ENCODE data around the gene MAGEA10.
"Not testable (repeated sequence)": the region's sequence is repeated elsewhere in the genome, so short reads cannot be mapped to it uniquely, and the experiment has no call there.

The MAGEA10 gene

DNA sequence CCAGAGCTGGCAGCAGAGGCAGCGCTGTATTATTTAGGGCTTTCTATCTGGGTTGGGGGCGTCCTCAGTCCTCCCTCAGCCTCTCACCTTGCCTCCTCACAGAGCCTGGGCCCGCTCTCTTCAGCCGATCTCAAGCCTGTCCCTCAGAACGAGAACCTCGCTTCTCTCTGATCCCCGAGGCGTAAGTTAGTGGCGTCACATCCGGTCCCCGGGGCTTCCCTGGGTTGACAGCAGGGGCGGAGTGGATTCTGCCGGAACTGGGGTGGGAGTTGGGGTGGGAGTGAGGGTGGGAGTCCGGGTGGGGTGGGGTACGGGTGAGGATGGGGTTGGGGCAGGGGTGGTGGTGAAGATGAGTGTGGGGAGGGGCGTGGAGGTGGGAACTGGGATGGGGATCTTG lies at the start of gene MAGEA10:
MAGEA10 (minus strand) TSS at position 190 of the 397 bp plus-strand sequence. CDS start 2,957 bp downstream, outside the sequence.
- Histone ChIP-seq H3K36me3 (ENCODE audit: control insufficient read depth, low read length) (no peaks in the 10 kb centered on the region), H3K4me2 (ENCODE audit: low read length) (no peak within 1 kb of the TSS), H3K9me3 (ENCODE audit: control insufficient read depth, insufficient read depth, low read length) (no peaks in the 10 kb centered on the region), H3F3A (ENCODE audit: control insufficient read depth, insufficient read depth) (no peaks in the 10 kb centered on the region), H3K9me2 (replicated peaks; ENCODE audit: control insufficient read depth, low read length) (no peaks in the 10 kb centered on the region), H3K27me3 (ENCODE audit: control insufficient read depth, low read length) (no peaks in the 10 kb centered on the region), H3K27ac (ENCODE audit: low read depth, low read length) (no peak within 1 kb of the TSS), H3K4me3 (ENCODE audit: low read length) (no peak within 1 kb of the TSS), H3K4me1 (ENCODE audit: control insufficient read depth, low read length) (no peaks in the 10 kb centered on the region), H4K20me1 (ENCODE audit: control insufficient read depth, insufficient read depth, low read depth, low read length) (no peaks in the 10 kb centered on the region), H3K79me2 (ENCODE audit: control insufficient read depth, low read length) (no peaks in the 10 kb centered on the region)
- TF ChIP-seq EZH2phosphoT487 (IDR thresholded peaks at IDR 0.05; ENCODE audit: borderline replicate concordance, low read length), result no peak
- TF ChIP-seq, protein P1, sequence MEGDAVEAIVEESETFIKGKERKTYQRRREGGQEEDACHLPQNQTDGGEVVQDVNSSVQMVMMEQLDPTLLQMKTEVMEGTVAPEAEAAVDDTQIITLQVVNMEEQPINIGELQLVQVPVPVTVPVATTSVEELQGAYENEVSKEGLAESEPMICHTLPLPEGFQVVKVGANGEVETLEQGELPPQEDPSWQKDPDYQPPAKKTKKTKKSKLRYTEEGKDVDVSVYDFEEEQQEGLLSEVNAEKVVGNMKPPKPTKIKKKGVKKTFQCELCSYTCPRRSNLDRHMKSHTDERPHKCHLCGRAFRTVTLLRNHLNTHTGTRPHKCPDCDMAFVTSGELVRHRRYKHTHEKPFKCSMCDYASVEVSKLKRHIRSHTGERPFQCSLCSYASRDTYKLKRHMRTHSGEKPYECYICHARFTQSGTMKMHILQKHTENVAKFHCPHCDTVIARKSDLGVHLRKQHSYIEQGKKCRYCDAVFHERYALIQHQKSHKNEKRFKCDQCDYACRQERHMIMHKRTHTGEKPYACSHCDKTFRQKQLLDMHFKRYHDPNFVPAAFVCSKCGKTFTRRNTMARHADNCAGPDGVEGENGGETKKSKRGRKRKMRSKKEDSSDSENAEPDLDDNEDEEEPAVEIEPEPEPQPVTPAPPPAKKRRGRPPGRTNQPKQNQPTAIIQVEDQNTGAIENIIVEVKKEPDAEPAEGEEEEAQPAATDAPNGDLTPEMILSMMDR (IDR thresholded peaks at IDR 0.05; ENCODE audit: low read depth, low read length, poor library complexity, severe bottlenecking), result no peak

DNA sequence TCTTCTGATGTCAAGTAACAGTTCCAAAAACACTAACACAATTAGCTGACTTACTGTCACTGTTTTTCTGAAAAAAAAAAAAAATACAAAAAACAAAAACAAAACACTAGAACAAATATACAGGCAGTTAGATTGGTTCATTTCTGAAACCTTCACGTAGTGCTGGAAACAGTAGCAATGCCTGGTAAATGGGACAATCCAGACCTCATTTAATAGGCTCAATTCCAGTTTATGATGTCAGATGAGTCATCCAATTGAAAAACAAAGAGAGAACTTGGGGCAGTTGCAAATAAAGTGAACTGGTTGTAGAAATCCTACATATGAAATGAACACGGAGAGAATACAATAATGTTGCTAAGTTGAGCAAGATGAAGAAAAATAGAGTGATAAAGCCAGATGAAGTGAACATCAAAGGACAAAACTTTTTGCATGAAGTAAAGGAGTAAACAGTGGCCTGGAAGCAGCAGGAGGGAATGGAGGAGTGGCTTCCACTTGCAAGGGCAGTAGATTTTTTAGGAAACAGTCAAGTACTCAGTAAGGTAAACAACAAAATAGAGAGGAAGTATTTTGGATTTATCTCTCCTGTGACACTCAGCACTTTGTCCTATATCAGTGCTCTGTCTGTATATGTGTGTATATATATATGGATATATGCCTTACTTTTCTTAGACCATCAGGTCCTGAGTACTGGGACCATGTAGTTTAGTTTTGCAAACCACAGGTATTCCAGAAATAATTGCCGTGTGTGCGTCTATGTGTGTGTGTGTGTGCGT lies 39.3 kb upstream of the MAGEA10 start:
- no peaks in the 10 kb centered on the region for H3K36me3 ChIP-seq (ENCODE audit: control insufficient read depth, low read length)

GRCh38 chrX:152177052-152177451 lies 38.7 kb upstream of the MAGEA10 start:
- H3K36me3 ChIP-seq (ENCODE audit: control insufficient read depth, low read length), result no peaks in the 10 kb centered on the region
- H3F3A ChIP-seq (ENCODE audit: control insufficient read depth, insufficient read depth), result no peaks in the 10 kb centered on the region
- no peak for TF ChIP-seq EZH2phosphoT487 (IDR thresholded peaks at IDR 0.05; ENCODE audit: borderline replicate concordance, low read length)
- TF ChIP-seq, protein P1 (IDR thresholded peaks at IDR 0.05; ENCODE audit: low read depth, low read length, poor library complexity, severe bottlenecking), result no peak
- no peaks in the 10 kb centered on the region for H4K20me1 ChIP-seq (ENCODE audit: control insufficient read depth, insufficient read depth, low read depth, low read length)
- no peak overlapping the region for H3K27ac ChIP-seq (ENCODE audit: low read depth, low read length)
- no peak overlapping the region for H3K4me3 ChIP-seq (ENCODE audit: low read length)
- no peaks in the 10 kb centered on the region for H3K27me3 ChIP-seq (ENCODE audit: control insufficient read depth, low read length)
- H3K4me2 ChIP-seq (ENCODE audit: low read length), result no peak overlapping the region
- H3K79me2 ChIP-seq (ENCODE audit: control insufficient read depth, low read length), result no peaks in the 10 kb centered on the region
- H3K4me1 ChIP-seq (ENCODE audit: control insufficient read depth, low read length), result no peaks in the 10 kb centered on the region
- no peaks in the 10 kb centered on the region for H3K9me3 ChIP-seq (ENCODE audit: control insufficient read depth, insufficient read depth, low read length)
- H3K9me2 ChIP-seq (replicated peaks; ENCODE audit: control insufficient read depth, low read length), result no peaks in the 10 kb centered on the region

More for the DNA sequence above, 39.3 kb upstream of the MAGEA10 start:
- H3K4me3 ChIP-seq (ENCODE audit: low read length), result no peak overlapping the region
- no peak overlapping the region for H3K4me2 ChIP-seq (ENCODE audit: low read length)
- no peak overlapping the region for H3K27ac ChIP-seq (ENCODE audit: low read depth, low read length)
- H3K9me3 ChIP-seq (ENCODE audit: control insufficient read depth, insufficient read depth, low read length), result no peaks in the 10 kb centered on the region
- H4K20me1 ChIP-seq (ENCODE audit: control insufficient read depth, insufficient read depth, low read depth, low read length), result no peaks in the 10 kb centered on the region
- H3F3A ChIP-seq (ENCODE audit: control insufficient read depth, insufficient read depth), result no peaks in the 10 kb centered on the region
- no peaks in the 10 kb centered on the region for H3K79me2 ChIP-seq (ENCODE audit: control insufficient read depth, low read length)
- H3K4me1 ChIP-seq (ENCODE audit: control insufficient read depth, low read length), result no peaks in the 10 kb centered on the region
- H3K27me3 ChIP-seq (ENCODE audit: control insufficient read depth, low read length), result no peaks in the 10 kb centered on the region
- TF ChIP-seq EZH2phosphoT487 (IDR thresholded peaks at IDR 0.05; ENCODE audit: borderline replicate concordance, low read length), result no peak
- TF ChIP-seq, protein P1 (IDR thresholded peaks at IDR 0.05; ENCODE audit: low read depth, low read length, poor library complexity, severe bottlenecking), result no peak
- no peaks in the 10 kb centered on the region for H3K9me2 ChIP-seq (replicated peaks; ENCODE audit: control insufficient read depth, low read length)

DNA sequence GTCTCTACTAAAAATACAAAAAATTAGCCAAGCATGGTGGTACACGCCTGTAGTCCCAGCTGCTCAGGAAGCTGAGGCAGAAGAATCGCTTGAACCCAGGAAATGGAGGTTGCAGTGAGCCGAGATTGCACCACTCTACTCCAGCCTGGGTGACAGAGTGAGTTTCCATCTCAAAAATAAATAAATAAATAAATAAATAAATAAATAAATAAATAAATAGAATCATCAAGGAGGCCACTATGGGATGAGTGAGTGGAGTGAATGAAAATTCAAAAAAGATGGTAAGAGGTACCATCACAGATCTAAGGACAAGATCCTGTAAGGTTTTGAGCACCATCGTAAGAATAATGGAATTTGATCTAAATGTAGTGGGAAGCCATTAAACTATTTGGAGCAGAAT lies 37.5 kb upstream of the MAGEA10 start:
- not testable (repeated sequence) for H3K4me3 ChIP-seq (ENCODE audit: low read length); H3F3A ChIP-seq (ENCODE audit: control insufficient read depth, insufficient read depth); H3K27me3 ChIP-seq (ENCODE audit: control insufficient read depth, low read length); H4K20me1 ChIP-seq (ENCODE audit: control insufficient read depth, insufficient read depth, low read depth, low read length); H3K36me3 ChIP-seq (ENCODE audit: control insufficient read depth, low read length); H3K79me2 ChIP-seq (ENCODE audit: control insufficient read depth, low read length); H3K27ac ChIP-seq (ENCODE audit: low read depth, low read length); H3K9me3 ChIP-seq (ENCODE audit: control insufficient read depth, insufficient read depth, low read length); H3K9me2 ChIP-seq (replicated peaks; ENCODE audit: control insufficient read depth, low read length); H3K4me1 ChIP-seq (ENCODE audit: control insufficient read depth, low read length); H3K4me2 ChIP-seq (ENCODE audit: low read length)

- H3K27ac ChIP-seq (ENCODE audit: low read depth, low read length); H3K27me3 ChIP-seq (ENCODE audit: control insufficient read depth, low read length); H3F3A ChIP-seq (ENCODE audit: control insufficient read depth, insufficient read depth); H3K4me1 ChIP-seq (ENCODE audit: control insufficient read depth, low read length); H3K9me3 ChIP-seq (ENCODE audit: control insufficient read depth, insufficient read depth, low read length); H3K36me3 ChIP-seq (ENCODE audit: control insufficient read depth, low read length); H3K79me2 ChIP-seq (ENCODE audit: control insufficient read depth, low read length); H4K20me1 ChIP-seq (ENCODE audit: control insufficient read depth, insufficient read depth, low read depth, low read length); H3K4me3 ChIP-seq (ENCODE audit: low read length); H3K4me2 ChIP-seq (ENCODE audit: low read length); H3K9me2 ChIP-seq (replicated peaks; ENCODE audit: control insufficient read depth, low read length): not testable (repeated sequence)
Measured at GRCh38 chrX:152173923-152174322, 35.5 kb upstream of the MAGEA10 start.

Measured in DOHH2 (cell line).